ENCODE measurements around the gene NTM.

DNA sequence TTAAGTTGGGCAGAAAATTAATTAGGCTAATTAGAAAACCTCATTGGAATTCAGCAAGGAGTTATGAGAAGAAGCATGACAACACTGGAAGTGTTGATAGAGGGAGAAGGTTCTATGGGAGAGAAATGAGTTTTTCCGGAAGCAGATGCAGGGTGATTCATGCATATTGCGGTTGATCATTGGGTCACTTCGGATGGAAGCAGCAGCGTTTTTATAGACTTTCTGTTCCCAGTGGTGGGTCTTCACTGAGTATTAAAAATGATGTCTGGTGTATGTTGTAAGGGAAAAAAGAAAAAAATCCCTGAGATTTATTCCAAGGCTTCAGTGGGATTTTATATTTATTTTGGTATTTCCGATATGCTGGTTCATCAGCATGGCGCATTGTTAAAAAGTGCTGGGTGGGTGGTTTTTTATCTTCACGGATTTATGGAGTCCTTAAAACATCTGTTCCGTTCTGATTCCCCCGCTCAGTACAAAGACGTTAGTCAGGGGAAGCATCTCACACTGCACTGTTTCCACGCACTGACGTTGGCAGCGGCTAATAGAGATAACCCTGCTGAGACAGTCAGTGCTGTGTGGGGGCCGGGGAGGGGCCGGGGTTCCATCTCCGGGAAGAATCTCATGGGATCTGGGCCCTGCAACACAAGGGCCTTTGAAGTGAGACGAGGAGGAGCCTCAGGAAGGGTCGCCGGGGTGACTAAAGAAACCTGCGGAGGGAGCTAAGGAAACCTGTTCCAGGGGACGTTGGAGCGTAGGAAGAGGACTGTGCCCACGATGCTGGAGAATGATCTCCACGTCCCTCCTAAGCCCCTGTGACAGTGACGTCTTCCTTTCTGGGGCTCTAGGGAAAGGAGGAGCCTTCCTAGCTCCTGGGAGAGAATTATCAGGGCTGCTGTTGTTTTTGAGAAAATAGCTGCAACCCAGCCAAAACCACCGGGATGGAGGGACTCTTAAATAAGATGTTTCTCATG is 390.0 kb downstream of the NTM start:
- TF ChIP-seq, protein P1, sequence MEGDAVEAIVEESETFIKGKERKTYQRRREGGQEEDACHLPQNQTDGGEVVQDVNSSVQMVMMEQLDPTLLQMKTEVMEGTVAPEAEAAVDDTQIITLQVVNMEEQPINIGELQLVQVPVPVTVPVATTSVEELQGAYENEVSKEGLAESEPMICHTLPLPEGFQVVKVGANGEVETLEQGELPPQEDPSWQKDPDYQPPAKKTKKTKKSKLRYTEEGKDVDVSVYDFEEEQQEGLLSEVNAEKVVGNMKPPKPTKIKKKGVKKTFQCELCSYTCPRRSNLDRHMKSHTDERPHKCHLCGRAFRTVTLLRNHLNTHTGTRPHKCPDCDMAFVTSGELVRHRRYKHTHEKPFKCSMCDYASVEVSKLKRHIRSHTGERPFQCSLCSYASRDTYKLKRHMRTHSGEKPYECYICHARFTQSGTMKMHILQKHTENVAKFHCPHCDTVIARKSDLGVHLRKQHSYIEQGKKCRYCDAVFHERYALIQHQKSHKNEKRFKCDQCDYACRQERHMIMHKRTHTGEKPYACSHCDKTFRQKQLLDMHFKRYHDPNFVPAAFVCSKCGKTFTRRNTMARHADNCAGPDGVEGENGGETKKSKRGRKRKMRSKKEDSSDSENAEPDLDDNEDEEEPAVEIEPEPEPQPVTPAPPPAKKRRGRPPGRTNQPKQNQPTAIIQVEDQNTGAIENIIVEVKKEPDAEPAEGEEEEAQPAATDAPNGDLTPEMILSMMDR (IDR thresholded peaks at IDR 0.05): no peak
- TF ChIP-seq POLR2A (IDR thresholded peaks at IDR 0.05): no peak

All from breast epithelium (tissue), 3 donors.